IPS DF 4.7 (cell line): ENCODE measurements around the gene SLIT3.
"Not testable (repeated sequence)": the region's sequence is repeated elsewhere in the genome, so short reads cannot be mapped to it uniquely, and the experiment has no call there.

ENCODE experiments used
- DNase-seq: peaks from one replicate; pipeline ENCODE4 v3.0.0-alpha.2; 2013; ENCODE audit warnings: low spot score; ENCODE audit errors: extremely low read depth

Gene SLIT3

GRCh38 chr5:168653626-168654025 is 647.3 kb downstream of the SLIT3 start:
- DNase-seq: no peak

DNA sequence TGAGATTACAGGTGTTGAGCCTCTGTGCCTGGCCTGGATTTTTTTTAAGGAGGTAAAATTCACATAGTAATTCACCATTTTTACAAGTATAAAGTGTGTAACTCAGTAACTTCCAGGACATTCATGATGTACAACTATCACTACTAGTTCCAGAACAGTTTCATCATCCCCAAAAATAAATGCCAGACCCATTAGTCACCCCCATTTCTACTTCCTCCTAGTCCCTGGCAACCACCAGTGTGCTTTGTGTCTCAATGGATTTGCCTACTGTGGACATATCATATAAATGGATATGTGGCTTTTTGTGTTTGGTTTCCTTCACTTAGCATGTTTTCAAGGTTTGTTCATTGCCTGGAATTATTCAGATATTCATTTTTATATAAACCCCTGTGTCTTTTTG is 649.3 kb downstream of the SLIT3 start:
- DNase-seq: no peak

DNA sequence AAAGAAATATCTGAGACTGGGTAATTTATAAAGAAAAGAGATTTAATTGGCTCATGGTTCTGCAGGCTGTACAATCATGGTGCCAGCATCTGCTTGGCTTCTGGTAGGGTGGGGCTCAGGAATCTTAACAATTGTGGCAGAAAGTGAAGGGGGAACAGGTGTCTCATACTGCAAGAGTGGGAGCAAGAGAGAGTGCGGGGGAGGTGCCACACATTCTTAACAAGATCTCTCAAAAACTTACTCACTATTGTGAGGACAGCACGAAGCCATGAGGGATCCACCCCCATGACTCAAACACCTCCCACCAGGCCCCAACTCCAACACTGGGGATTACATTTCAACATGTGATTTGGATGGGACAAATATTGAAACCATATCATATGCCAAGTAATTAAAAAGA is 651.6 kb downstream of the SLIT3 start:
- DNase-seq: no peak

- DNase-seq: no peak
Measured at GRCh38 chr5:168648576-168648975, 652.4 kb downstream of the SLIT3 start.

- DNase-seq: no peak
Measured at GRCh38 chr5:168648016-168648415, 652.9 kb downstream of the SLIT3 start.

- no peak for DNase-seq
Measured at GRCh38 chr5:168647083-168647482, 653.9 kb downstream of the SLIT3 start.

DNA sequence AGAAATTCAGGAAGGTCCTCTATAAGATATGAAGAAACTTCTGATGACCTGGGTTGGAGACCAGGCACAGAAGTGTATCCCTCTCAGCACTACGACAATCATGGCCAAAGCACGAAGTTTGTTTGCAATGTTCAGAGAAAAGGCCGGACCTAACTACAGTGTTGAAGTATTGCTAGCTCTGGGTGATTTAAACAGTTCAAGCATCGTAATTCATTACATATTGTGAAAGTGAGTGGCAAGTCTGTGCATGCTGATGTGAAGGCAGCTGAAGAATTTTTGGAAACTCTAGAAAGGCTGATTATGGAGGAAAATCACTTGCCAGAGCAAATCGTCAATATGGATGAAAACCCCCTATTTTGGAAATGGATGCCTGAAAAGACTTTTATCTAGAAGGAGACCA is 654.6 kb downstream of the SLIT3 start:
- no peak for DNase-seq

- DNase-seq: no peak
Measured at GRCh38 chr5:168645195-168645594, 655.7 kb downstream of the SLIT3 start.

- no peak for DNase-seq
Measured at GRCh38 chr5:168642019-168642418, 658.9 kb downstream of the SLIT3 start.

GRCh38 chr5:168638846-168639245 is 662.1 kb downstream of the SLIT3 start:
- not testable (repeated sequence) for DNase-seq

DNA sequence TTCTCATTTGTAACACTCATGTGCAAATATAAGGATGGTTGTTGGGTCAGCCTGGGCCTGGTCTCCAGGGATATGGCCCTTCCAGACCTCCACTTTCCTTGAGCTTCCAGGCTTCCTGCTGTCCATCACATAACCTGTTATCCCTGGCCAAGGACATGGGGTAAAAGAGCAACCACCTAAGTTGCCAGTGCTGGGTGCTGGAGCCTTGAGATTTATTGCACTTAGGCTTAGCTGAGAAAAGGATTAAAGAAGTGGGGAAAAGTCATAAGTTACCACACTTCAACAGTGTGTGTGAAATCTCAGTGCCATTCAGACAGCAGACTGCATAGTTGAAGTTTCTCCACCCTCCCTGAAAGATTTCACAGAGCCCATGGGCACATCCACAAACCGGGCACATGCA is 663.1 kb downstream of the SLIT3 start:
- no peak for DNase-seq

- no peak for DNase-seq
Measured at GRCh38 chr5:168637281-168637680, 663.7 kb downstream of the SLIT3 start.

GRCh38 chr5:168630958-168631357 is 670.0 kb downstream of the SLIT3 start:
- not testable (repeated sequence) for DNase-seq

DNA sequence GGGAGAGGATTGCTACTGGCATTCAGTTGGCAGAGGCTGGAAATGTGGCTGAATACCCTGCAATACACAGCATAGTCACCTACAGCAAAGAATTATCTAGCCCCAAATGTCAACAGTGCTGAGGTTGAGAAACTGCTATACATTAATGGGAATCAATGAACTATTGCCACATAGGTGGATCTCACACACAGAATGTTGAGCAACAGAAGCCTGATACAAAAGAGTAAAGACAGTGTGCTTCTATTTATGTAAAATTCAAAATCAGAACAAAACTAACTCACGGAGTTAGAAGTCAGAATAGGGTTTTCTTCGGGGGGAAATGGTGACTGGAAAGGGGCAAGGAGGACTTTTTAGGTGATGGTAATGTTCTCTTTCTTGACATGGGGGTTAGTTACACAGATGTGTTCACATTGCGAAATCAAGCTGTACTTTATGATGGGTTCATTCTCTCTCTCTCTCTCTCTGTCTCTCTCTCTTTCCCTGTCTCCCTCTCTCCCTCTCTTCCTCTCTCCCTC is 676.0 kb downstream of the SLIT3 start:
- no peak for DNase-seq

DNA sequence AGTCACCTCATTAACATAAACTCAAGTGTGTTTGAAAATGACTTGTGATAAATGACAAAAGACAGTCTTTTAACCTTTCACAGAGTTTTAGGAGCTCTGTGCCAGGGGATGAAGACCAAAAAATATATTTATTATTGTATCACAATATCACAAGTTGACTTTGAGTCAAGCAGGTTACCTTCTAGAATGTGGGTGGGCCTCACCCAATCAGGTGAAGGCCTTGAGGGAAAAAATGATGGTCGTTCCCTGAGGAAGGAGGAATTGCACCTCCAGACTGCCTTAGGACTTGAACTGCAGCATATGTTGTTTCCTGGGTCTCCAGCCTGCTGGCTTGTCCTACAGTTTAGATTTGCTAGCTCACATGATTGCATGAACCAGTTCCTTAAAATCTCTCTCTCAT is 680.1 kb downstream of the SLIT3 start:
- DNase-seq: no peak

DNA sequence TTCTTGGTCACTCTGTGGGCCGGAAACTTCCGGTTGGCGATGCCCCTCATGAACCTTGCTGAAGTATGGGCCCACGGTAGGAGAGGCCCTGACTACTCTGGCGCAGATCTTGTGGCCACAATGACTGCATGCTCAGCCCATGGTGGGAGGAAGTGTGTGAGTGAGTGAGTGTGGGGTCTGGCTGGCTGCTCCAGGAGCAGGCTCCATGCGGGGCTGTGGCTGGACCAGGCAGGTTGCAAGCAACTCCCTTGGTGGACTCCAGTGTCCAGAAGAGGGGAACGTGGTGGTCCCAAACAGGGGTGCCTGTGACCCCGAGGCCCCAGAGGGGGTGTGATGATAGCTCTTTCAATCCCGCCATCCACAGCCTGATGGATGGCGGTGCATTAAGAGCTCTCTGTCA is 686.3 kb downstream of the SLIT3 start:
- no peak for DNase-seq

- DNase-seq: no peak
Measured at GRCh38 chr5:168613996-168614395, 686.9 kb downstream of the SLIT3 start.

DNA sequence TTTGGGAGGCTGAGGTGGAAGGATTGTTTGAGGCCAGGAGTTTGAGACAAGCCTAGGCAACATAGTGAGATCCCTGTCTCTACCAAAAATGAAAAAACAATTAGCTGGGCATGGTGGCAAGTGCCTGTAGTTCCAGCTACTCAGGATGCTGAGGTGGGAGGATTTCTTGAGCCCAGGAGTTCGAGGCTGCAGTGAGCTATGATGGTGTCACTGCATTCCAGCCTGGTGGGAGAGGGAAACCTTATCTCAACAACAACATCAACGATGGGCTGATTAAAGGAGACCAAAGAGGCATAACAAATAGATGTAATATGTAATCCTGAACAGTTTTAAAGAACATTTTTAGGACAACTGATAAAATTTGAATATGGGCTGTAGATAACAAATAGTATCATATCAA is 687.5 kb downstream of the SLIT3 start:
- DNase-seq: no peak

- DNase-seq: no peak
Measured at GRCh38 chr5:168612996-168613395, 687.9 kb downstream of the SLIT3 start.

- DNase-seq: no peak
Measured at GRCh38 chr5:168612123-168612522, 688.8 kb downstream of the SLIT3 start.
